ENCODE measurements around the gene SDF4.
"Not testable (repeated sequence)": the region's sequence is repeated elsewhere in the genome, so short reads cannot be mapped to it uniquely, and the experiment has no call there.

Gene SDF4

DNA sequence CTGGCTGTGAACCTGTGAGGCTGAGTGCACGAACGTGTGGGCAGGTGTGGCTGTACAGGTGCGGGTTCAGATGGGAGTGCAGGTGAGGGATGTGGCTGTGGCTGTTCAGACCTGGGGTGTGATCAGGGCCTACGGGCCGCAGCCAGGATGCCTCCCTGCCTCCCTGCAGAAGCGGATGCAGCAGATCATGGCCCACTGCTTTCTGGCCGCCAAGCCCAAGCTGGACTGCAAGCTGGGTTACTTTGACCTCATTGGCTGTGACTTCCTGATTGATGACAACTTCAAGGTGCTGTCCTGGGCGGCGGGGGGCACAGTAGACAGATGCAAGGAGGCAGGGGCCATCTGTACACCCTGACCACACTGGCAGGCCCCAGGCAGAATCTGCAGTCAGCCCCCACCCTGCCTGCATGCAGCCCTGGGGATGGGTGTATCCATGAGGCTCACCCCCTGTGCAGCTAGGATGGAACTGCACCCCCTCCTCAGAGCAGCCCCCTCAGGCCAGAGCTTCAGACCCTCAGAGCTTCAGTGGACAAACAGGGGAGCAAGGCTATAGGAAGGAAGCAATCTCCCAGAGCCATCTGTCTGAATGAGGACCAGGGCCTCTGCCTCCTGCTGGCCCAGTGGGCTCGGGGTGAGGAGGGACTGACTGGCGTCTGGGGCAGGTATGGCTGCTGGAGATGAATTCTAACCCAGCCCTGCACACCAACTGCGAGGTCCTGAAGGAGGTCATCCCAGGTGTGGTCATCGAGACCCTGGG, 35.2 kb downstream of the SDF4 start:
- DNase-seq, result no peak

DNA sequence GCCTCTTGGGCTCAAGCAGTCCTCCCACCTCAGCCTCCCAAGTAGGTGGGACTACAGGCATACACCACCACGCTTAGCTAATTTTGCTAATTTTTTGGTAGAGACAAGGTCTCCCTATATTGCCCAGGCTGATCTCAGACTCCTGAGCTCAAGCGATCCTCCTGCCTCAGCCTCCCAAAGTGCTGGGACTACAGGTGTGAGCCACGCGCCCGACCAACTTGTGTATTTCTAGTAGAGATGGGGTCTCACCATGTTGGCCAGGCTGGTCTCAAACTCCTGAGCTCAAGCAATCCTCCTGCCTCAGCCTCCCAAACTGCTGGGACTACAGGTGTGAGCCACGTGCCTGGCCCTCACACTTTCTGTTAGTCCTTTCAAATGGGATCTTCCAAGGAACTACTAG, 36.1 kb downstream of the SDF4 start:
- DNase-seq, result not testable (repeated sequence)

DNA sequence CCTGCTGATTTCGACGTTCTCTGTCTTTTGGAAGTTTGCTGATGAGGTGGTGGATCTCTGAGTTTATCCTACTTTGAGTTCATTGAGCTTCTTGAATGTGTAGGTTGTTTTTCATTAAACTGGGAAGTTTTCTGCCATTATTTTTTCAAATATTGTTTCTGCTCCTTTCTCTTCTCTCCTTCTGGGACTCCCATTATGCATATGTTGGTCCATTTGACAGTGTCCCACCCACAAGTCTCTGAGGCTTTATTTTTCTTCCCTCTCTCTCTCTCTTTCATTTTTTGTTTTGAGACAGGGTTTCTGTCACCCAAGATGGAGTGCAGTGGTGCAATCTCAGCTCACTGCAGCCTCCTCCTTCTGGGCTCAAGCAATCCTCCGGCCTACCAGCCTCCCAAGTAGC, 37.1 kb downstream of the SDF4 start:
- DNase-seq, result no peak

DNA sequence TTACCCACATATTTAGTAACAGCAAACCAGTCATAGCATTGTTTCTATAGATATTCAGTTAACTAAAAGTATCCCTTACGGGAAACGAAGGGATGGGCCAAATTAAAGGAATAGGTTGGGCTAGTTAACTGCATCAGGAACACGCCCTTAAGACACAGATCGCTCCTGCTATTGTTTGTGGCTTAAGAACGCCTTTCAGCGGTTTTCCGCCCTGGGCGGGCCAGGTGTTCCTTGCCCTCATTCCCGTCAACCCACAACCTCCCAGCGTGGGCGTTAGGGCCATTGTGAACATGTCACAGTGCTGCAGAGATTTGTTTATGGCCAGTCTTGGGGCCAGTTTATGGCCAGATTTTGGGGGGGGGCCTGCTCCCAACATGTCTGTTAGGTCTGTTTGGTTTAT, 40.1 kb downstream of the SDF4 start:
- no peak for DNase-seq

DNA sequence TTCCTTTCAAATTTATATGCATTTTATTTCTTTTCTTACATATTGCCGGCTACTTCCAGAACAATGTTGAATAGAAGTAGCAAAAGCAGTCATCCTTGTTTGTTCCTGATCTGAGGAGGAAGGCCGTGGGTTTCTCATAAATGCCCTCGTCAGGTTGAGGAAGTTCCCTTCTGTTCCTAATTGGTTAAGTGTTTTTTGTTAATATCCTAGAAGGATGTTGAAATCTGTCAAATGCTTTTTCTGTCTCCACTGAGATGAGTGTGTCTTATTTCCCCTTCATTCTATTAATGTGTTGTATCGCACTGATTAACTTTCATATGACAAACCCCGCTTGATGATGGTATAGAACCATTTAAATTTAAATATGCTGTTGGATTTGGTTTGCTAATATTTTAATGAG, 42.7 kb downstream of the SDF4 start:
- DNase-seq, result no peak

DNA sequence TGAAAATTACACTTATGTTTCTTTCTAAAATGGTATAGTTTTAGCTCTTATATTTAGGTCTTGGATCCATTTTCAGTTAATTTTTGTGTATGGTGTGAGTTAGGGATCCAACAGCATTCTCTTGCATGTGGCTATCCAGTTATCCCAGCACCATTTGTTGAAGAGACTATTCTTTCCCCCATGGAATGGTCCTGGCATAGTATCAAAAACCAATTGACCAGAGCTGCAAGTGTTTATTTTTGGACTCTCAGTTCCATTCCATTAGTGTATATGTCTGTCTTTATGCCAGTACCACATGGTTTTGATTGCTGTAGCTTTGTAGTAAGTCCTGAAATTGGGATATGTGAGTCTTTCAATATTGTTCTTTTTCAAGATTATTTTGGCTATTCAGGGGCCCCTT, 43.9 kb downstream of the SDF4 start:
- DNase-seq, result no peak

DNA sequence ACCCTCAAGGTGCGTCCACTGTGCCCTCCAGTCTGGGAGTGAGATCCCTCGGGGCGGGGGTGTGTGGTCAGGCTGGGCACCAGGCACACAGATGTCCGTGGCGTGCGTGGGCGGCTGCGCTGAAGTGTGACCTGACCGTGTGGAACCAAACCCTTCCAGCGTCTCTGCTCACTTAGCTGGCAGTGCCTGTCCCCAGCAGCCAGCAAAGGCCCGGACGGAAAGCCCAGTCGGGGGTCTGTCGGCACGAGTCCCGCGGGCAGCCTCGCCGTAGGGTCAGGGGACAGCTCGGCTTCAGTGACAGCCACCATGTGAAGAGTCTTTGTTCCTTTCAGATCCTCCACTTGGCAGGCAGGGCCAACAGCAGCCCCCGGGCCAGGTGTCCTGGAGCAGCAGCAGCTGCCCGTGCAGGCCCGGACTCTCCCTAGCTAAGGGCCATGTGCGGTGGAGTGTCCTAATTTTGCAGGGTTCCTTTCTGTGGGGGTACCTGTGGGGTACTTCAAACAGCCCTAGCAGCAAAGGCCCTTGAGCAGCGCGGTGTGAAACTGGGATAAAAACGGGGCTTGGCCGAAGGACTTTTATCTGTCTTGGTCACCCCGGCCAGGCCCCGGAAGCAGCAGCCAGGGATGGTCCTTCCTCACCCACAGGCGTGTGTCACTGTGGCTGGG, 46.6 kb downstream of the SDF4 start:
- DNase-seq, result no peak

DNA sequence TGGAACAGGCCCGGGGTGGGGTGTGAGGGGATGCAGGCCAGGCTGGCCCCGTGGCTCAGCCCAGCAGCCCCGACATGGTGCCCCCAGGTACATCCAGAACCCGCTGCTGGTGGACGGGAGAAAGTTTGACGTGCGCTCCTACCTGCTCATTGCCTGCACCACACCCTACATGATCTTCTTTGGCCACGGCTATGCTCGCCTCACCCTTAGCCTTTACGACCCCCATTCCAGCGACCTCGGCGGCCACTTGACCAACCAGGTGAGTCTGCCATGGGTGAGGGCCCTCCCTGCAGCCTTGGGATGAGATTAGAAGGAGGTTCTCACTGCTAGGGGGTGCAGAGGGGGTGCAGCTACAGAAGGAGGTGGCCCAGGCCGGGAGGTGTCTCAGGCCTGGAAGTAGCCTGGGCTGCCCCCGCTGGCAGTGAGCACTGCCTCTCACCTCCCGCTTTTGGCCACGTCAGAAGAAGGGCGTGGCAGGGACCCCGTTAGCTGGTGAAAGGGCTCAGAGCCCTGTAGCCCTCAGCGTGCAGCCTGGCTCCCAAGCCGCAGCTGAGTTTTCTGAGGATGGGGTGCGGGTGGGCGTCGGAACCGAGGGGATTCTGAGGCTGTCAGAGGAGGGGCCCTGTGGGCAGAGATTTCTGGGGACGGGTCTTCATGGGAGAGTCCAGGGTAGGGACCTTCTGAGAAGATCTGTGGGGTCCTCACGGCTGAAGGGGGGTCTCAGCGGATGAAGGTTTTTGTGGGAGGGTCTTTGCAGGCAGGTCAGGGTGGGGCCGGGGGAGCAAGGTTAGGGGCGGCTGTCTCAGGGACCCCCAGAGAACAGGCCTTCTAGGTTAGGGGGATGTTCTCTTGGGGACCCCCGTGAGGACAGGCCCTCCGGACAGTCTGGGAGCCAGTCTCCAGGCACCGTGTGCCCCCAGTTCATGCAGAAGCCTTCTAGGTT, 47.7 kb downstream of the SDF4 start:
- DNase-seq, result no peak

DNA sequence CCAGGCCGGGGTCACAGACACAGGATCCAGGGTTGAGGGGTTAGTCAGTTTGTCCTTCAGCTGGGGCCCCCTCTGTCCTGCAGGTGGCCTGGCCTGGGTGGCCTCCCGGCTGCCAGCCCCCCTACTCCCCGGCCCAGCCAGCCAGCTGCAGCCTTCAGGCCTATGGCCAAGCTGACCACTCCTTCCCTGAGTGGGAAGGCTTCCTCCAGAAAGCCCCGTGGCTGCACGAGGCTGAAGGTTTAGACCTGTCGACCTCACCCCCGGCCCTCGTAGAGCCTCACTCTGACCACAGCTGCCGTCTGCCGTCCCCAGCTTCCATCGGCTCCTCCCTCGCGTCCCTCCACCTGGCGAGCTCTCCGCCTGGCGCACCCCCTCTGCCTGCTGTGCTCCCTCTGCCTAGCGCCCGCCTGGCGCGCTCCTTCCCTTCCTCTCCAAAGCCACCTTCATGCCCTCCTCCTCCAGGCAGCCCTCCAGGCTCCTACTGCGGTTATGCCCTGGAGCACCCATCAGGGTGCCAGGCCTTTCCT, 48.5 kb downstream of the SDF4 start:
- DNase-seq, result no peak

DNA sequence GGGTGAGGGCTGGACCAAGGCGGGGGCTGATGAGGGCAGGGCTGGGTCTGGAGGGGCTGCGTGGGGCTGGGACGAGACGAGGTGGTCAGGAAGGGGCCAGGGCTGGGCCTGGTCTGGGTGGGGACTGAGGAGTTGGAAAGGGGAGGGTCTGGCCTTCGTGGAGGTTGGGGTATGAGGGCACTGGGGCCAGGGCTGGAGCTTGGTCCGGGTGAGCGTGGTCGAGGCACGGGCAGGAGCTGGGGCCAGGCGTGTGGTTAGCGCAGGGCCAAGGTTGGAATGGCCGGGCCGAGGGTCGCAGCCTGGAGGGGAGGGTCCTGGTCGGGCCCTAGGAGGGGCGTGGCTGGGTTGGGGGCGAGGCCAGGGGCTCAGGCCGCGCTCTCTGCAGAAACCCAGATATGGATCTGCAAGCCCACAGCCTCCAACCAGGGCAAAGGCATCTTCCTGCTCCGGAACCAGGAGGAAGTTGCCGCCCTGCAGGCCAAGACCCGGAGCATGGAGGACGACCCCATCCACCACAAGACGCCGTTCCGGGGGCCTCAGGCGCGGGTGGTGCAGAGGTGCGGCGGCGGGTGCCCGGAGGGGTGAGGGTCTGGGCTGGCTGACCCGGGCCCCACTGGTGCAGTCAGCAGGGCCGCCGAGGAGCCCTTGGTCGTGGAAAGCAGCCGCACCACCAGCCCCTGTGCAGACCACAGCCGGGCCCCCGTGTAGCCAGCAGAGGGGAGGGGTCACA, 49.1 kb downstream of the SDF4 start:
- no peak for DNase-seq

DNA sequence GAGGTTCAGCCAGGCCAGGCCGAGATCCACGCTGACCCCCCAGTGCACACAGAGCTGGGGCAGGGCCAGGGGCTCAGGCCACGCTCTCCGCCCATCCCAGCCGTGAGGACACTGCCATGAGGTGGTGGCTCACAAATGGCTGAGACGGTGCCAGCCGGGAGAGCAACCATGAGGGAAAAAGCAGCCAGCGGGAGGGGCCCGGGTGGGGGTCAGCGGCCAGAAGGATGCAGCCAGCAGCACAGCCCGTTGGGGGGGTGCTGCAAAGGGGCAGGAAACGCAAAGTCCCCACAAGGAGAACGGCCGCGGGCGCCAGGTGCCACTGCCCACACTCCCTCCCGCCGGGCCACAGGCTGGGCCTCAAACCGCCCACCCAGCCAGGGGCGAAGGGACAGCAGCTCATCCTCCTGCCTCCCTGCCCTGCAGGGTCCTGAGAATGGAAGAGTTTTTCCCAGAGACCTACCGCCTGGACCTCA, 49.8 kb downstream of the SDF4 start:
- DNase-seq, result no peak

DNA sequence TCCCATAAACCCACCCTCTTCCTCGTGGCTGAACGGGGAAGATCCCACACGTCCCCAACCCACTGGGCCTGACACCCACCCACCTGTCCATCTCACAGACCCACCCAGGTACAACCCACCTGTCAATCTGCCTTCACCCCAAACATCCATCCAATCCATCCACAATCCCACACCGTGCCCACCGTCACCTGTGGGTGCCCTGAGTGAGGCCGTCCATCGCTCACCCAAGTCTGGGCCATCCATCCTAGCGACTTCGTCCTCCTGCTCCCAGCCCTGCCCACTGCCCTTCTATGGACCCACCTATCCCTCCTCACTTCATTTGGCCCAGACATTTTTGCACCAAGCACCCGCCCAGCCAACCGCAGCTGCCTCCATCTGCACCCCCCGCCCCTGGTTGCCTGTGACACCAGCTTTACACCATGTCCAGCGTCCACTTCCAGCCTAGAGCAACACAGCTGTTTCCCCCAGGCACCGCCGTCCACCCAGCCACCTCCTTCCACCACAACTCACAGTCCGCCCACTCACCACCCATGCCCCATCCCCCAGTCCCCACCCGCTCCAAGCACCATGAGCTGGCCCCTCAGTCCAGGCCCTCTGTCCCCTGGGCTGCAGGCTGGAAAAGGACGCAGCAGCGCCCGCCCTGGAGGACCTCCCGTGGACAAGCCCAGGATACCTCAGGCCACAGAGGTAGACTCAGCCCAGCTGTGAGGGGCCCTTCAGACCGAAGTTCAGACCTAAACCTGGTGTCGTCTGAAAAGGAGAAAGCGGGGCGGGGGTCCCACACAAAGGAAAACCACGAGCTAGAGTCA, 50.5 kb downstream of the SDF4 start:
- DNase-seq, result no peak

DNA sequence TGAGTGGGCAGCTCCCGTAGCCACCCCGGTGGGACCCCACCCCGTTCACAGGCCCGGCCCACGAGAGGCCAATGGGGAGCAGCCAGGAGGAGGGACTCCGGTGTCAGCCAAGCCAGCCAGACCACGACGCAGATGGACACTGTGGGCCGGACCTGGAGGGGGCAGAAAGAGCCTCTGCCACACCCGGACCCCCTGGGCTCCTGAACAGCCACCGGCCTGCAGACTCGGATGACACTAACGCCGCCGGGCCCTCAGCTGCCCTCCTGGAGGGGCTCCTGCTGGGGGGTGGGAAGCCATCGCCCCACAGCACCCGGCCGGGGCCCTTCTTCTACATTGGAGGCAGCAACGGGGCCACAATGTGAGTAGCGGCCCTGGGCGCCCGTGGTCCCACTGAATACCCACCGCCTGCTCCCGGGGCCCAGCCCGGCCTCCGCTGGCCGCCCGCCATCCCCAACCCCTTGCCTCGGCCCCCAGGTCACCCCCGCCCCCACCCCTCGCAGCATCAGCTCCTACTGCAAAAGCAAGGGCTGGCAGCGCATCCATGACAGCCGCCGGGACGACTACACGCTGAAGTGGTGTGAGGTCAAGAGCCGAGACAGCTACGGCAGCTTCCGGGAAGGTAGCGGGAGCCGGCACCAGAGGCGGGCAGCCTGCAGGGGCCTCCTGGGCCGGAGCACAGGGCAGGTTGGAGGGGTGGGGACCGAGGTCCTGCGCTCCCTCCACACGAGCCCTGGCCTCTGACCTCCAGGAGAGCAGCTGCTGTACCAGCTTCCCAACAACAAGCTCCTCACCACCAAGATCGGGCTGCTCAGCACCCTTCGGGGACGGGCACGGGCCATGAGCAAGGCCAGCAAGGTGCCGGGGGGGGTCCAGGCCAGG, 51.6 kb downstream of the SDF4 start:
- DNase-seq, result no peak

DNA sequence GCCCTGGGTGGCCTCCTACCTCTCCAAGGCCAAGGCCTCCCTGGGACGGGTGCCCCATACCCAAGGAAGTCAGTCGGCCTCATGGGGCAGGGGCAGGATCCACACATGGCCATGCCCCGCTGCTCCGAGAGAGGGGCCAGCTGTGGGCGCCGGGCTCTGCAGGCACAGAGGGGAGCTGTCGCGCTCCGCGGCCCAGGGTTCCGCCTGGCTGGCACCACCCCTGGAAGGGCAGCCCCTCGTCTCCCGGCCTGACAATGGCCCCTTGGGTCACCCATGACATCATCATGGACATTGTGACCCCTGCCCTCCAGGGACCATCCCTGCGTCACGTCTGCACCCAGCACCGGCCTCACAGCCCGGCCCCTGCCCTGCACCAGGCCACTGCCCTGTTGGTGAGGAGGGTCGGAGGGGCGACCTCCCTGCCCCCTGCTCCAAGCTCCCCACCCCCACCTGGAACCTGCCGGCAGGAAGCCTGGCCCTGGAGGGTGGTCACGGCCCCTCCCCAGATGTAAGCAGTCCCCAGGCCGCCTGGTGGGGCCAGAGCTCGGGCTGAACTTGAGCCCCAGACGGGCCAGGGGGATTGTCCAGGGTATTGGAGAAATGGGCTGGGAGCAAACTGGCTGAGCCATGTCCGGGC, 52.3 kb downstream of the SDF4 start:
- DNase-seq, result no peak

DNA sequence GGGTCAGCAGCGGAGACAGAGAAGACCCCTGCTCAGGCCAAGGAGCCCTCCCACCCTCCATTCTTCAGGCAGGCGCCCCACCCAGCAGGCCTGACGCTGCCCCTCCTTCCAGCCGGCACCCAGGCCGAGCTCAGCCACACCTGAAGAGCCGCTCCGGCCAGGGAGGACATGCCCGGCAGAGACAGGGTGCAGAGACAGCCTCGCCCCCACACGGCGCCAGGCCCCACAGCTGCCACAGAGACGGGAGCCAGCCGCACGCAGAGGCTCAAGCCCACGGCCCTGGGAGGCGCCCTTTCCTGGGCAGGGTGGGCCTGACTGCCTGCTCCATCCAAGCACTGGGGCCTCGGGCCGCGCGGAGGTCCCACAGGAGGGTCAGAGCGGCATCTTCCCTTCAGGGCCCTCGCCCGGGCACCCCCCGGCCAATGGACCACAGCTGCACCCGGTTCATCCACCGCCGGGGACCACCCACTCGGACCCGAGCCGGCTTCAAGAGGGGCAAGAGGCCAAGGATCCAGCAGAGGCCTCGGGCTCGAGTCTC, 52.9 kb downstream of the SDF4 start:
- no peak for DNase-seq

DNA sequence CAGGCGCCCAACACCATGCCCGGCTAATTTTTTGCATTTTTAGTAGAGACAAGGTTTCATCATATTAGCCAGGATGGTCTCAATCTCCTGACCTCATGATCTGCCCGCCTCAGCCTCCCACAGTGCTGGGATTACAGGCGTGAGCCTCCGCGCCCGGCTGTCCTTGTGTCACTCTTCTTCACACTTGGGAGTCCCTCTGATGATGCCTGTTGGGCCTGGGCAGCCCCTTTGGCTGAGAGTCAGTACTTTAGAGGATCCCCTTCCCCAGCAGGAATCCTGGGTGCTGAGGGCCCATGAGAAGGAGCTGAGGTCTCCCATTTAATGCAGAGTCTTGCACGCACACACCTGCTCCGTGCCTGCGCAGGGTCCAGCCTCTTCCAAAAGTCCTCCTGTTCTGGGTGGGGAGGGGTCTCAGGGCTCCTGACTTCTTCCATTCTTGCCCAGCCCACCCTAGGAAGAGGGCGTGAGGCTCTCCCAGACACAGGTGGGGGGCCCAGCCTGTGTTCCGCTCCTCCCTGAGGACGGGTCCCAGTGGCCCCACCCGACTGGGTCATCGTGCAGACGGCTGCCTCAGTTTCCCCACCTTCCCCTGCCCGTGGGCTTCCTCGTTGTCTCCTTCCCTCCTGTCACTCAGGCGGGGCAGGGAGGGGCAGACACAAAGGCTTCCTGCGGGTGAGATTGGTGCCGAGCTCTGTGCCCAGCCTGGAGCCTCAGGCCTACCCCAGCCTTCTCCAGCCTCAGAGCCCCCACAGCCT, 54.2 kb downstream of the SDF4 start:
- no peak for DNase-seq

DNA sequence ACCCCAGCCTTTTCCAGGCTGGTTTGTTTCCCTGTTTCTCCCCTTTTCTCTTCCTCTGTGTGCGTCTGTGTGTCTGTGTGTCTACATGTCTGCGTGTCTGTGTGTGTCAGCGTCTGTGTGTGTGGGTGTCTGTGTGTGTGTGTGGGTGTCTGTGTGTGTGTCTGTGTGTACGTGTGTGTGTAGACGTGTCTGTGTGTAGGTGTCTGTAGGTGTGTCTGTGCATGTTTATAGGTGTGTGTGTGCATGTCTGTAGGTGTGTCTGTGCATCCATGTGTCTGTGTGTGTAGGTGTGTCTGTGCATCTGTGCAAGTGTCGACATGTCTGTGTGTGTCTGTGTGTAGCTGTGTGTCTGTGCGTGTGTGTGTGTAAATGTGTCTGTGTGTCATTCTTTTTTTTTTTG, 54.9 kb downstream of the SDF4 start:
- no peak for DNase-seq

DNA sequence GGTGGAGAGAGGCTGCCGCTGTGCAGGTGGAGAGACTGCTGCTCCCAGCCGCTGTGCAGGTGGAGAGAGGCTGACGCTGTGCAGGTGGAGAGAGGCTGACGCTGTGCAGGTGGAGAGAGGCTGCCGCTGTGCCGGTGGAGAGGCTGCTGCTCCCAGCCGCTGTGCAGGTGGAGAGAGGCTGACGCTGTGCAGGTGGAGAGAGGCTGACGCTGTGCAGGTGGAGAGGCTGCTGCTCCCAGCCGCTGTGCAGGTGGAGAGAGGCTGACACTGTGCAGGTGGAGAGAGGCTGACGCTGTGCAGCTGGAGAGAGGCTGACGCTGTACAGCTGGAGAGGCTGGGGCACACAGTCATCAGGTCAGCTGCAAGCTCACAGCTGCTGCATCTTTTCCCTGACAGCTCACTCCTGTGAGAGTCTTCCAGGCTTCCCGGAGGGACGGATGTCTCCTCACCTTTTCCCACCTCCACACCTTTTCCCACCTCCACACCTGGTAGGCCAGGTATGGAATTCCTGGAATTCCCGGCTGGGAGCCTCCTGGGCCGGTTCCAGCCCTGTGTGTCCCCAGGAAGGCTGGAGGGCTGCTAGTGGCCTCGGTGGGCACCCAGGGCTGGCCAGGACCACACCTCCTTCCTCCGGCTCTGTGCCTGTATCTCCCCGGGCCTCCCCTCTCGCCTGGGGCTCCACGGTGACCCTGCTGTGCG, 55.6 kb downstream of the SDF4 start:
- DNase-seq, result peak; percentile 55 to 69

Data from NCI-H187 (cell line).